ENCODE data around the gene ARSJ.
"Not testable (repeated sequence)": the region's sequence is repeated elsewhere in the genome, so short reads cannot be mapped to it uniquely, and the experiment has no call there.

Gene ARSJ

DNA sequence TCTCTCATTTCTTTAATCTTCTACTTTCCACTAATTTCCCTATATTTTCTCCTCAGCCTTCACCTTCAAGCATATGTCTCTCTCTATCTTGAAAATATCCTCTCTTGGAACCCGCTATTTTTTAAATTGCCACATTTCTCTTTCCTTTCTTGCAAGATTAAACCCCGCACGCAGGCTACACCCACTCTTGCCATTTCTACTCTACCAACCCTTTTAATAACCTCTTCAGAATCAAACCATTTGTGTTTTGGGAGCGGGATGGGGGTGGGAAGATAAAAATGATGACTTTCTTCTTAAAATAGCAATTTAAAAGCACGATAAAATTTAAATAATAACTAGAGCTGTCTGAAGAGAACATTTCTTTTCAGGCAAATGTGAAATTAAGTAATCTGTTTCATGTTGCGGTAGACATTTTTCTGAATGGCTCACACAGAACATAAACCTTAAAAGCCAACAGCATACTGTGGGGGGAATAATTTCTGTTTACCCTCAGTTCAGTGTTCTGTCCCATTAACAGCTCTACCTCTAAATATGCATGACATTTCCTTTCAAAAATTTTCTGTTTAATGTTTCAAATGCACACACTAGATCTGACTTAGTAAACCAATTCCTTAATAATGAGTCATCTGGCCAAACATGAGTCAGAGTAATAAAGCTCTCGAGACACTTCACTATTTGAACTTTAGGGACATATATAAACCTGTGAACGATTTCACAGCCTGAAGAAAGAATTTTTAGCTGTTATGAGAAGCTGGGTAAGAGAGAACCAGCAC, 20.5 kb downstream of the ARSJ start:
- no peak for DNase-seq (ENCODE audit: low read depth, low spot score)

GRCh38 chr4:113957956-113958355, 21.5 kb downstream of the ARSJ start:
- DNase-seq (ENCODE audit: low read depth, low spot score): no peak

DNA sequence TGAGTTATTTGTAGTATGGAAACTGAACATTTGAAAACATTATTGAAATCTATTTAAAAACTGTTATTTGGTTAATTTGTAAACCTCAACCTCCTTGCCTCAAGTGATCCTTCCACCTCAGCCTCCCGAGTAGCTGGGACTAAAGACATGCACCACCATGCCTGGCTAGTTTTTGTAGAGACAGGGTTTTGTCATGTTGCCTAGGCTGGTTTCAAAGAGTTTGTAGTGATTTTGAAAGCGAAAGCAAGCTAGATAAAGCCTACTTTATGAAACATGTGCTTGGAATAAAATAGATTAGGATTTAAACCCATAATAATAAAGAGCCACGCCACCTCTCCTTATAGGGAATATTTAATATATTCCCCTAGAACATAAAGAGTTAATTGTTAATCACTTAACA, 23.5 kb downstream of the ARSJ start:
- no peak for DNase-seq (ENCODE audit: low read depth, low spot score)

GRCh38 chr4:113955411-113955810, 24.0 kb downstream of the ARSJ start:
- no peak for DNase-seq (ENCODE audit: low read depth, low spot score)

- DNase-seq (ENCODE audit: low read depth, low spot score): no peak
These were observed 25.6 kb downstream of the ARSJ start for GRCh38 chr4:113953888-113954287.

GRCh38 chr4:113952452-113953029, 26.9 kb downstream of the ARSJ start:
- DNase-seq (ENCODE audit: low read depth, low spot score): peak; percentile 70

DNA sequence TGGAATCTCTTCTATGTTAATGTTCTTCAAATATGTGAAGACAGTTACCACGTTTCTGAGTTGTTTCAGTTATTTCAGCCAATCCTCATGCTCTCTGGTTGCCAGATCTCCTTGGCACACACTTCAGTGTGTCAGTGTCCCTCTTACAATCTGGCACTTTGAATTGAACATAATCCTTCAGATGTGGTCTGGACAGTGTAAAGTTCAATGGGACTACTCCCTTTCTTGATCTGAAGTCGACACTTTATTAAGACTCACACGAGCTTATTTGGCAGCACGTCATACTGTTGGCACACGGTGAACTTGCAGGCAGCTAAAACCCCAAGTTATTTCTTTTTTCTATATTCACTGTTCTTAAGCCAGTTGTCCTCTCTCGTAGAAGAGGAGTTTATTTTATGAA, 28.2 kb downstream of the ARSJ start:
- DNase-seq (ENCODE audit: low read depth, low spot score): no peak

GRCh38 chr4:113950207-113950606, 29.2 kb downstream of the ARSJ start:
- DNase-seq (ENCODE audit: low read depth, low spot score): no peak

DNA sequence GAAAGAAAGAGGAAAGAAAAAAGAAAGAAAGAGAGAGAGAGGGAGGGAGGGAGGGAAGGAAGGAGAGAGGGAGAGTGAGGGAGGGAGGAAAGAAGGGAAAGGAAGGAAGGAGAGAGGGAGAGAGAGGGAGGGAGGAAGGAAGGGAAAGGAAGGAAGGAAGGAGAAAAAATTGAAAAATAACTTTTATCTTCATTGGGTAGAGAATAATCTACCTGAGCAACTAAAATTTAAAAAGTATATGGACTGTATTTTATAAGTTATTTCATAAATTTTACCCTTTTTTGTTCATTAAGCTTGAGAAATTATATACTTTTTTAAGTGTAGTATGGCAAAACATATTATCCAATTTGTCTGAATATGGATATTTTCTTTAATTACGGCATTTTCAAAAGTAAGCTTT, 32.0 kb downstream of the ARSJ start:
- DNase-seq (ENCODE audit: low read depth, low spot score): no peak

DNA sequence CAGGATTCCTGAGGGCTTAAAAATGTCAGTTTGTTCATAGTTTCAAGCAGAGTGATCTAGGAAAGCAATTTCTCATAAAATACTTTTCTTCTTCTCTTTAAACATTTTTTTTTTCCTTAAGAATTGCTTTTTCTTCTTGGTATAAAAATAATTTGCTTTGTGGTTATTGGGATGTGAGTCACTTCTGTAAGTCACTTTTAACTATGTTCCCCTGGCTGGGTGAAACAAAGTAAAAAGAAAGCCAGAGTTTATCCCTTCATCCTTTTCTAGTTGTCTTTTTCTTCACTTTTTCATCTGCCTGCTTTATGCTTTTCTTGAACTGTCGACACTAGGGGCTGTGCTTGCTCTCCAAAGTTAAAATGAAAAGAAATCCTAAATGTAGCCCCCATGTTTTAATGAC, 33.5 kb downstream of the ARSJ start:
- no peak for DNase-seq (ENCODE audit: low read depth, low spot score)

DNA sequence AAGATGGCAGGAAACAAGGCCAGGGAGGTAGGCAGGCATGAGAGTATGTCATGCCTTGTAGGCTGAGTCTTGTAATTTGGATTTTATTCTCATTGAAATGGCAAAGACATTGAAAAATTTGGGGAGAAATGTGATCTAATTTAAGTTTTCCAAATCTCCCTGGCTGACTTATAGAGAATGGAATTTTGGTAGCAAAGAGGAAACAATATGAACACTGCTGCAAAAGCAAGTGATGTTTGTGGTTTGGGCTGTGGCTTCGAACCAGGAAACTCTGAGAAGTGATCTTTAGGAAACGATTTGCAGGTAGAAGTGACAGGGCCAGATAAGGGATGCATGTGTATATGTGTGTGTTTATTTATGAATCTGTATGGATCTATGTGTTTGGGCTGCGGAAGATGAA, 35.6 kb downstream of the ARSJ start:
- no peak for DNase-seq (ENCODE audit: low read depth, low spot score)

- no peak for DNase-seq (ENCODE audit: low read depth, low spot score)
These were observed 36.4 kb downstream of the ARSJ start for GRCh38 chr4:113943085-113943484.

- DNase-seq (ENCODE audit: low read depth, low spot score): no peak
These were observed 37.6 kb downstream of the ARSJ start for GRCh38 chr4:113941836-113942235.

DNA sequence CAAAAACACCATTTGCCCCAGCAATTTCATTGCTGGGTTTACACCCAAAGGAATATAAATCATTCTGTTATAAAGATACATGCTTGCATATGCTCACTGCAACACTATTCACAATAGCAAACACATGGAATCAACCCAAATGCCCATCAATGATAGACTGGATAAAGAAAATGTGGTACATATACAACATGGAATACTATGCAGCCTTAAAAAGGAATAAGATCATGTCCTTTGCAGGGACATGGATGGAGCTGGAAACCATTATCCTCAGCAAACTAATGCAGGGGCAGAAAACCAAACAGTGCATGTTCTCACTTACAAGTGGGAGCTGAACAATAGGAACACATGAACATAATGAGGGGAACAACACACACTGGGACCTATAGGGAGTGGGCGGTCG, 39.3 kb downstream of the ARSJ start:
- not testable (repeated sequence) for DNase-seq (ENCODE audit: low read depth, low spot score)

DNA sequence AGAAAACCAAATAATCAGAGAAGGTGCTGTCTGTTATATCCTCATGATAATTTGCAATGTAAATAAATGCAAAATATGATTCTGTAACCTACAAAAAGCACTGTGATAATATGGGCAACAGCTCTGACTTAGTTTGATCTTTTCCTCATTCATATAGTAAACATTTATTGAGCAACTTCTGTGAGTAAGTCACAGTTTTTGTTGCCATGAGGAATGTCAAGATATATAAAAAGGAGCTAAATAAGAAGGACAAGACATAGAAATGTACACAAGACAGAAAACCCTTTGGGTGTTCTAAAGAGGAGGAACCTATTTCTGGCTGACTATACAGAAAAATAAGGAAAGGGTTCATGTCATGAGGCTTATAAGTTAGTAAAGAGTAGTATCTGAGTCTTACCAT, 44.3 kb downstream of the ARSJ start:
- no peak for DNase-seq (ENCODE audit: low read depth, low spot score)

GRCh38 chr4:113924706-113925105, 54.7 kb downstream of the ARSJ start:
- DNase-seq (ENCODE audit: low read depth, low spot score): not testable (repeated sequence)

DNA sequence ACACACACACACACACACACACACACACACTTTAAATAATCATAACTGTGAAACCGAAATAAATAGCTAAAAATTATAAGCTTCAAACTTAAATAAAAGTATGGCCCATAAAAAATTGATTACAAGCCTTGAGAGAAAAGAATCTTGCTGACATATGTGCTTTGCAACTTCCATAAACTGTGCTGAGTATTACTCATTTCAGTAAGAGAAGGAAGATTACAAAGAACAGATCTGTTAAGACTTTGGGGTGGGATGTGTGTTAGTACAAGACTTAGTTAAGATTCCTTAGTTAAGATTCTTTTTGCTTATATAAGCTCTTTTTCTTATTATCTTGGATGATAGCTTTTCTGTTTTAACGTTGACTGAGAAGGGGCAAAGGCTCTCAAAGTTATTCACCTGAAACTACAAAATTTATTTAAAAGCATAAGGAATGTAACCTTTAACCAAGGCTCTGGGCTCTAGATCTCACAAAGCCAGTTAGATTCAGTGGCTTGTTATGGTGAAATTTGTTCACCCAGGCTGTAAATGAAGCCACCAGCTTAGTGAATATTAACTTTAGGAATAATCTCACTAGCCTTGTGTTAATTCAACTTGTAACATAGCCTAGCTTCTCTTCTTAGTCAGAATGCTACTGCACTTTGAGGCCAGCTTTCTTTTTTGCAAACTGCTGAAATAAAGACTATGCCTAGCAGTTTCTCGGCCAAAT, 58.2 kb downstream of the ARSJ start:
- no peak for DNase-seq (ENCODE audit: low read depth, low spot score)

- DNase-seq (ENCODE audit: low read depth, low spot score): no peak
These were observed 59.8 kb downstream of the ARSJ start for GRCh38 chr4:113919611-113920010.

- no peak for DNase-seq (ENCODE audit: low read depth, low spot score)
These were observed 60.3 kb downstream of the ARSJ start for GRCh38 chr4:113919145-113919544.

- no peak for DNase-seq (ENCODE audit: low read depth, low spot score)
These were observed 70.6 kb downstream of the ARSJ start for GRCh38 chr4:113908829-113909228.

- DNase-seq (ENCODE audit: low read depth, low spot score): no peak
These were observed 71.9 kb downstream of the ARSJ start for GRCh38 chr4:113907559-113907958.

- DNase-seq (ENCODE audit: low read depth, low spot score): no peak
These were observed 74.1 kb downstream of the ARSJ start for GRCh38 chr4:113905301-113905700.

- no peak for DNase-seq (ENCODE audit: low read depth, low spot score)
These were observed 74.6 kb downstream of the ARSJ start for GRCh38 chr4:113904877-113905276.
